Measurements from ENCODE around the gene LYRM9.
"Not testable (repeated sequence)": the region's sequence is repeated elsewhere in the genome, so short reads cannot be mapped to it uniquely, and the experiment has no call there.

The LYRM9 gene

DNA sequence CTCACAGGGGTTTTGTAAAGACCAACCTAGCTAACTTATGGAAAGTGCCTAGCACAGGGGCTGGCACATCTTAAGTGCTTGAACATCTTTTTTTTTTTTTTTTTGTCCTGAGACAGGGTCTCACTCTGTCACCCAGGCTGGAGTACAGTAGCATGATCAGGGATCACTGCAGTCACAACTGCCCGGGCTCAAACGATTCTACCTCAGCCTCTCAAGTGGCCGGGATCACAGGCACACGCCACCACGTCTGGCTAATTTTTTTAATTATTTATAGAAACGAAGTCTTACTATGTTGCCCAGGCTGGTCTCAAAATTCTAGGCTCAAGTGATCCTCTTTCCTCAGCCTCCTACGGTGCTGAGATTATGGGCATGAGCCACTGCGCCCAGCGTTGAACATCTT is 1.3 kb downstream of the LYRM9 start:
- H3K4me3 ChIP-seq (ENCODE audit: low read depth, low read length): no peak overlapping the region

DNA sequence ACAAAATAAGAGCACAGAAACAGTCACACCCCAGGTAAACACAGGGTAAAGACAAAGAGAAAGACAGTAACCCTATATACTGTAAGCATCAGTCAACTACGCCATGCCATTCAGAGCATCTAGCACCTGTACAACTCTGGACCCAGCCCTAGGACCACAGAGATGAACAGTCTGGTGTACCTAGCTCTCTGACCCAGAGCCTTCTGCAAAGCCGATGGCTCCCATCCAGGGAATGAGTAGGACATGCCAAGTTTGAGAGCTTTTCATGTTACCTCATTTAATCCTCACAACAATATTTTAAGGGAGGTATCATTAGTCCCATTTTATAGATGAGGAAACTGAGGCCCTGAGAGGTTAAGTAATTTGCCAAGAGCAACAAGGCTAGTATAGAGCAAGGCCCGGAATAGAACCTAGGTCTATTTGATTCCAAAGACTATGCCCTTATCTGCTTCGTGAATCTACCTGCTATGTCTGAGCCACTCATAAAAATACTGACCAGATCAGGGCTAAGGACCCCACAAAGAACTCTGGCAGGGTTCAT is 3.4 kb downstream of the LYRM9 start:
- TF ChIP-seq, protein P1, sequence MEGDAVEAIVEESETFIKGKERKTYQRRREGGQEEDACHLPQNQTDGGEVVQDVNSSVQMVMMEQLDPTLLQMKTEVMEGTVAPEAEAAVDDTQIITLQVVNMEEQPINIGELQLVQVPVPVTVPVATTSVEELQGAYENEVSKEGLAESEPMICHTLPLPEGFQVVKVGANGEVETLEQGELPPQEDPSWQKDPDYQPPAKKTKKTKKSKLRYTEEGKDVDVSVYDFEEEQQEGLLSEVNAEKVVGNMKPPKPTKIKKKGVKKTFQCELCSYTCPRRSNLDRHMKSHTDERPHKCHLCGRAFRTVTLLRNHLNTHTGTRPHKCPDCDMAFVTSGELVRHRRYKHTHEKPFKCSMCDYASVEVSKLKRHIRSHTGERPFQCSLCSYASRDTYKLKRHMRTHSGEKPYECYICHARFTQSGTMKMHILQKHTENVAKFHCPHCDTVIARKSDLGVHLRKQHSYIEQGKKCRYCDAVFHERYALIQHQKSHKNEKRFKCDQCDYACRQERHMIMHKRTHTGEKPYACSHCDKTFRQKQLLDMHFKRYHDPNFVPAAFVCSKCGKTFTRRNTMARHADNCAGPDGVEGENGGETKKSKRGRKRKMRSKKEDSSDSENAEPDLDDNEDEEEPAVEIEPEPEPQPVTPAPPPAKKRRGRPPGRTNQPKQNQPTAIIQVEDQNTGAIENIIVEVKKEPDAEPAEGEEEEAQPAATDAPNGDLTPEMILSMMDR (IDR thresholded peaks at IDR 0.05; ENCODE audit: insufficient read depth, low read depth, low read length, missing control alignments): no peak
- no peak for DNase-seq (ENCODE audit: low read depth)
- H3K4me3 ChIP-seq (ENCODE audit: low read depth, low read length): no peak overlapping the region

More for the DNA sequence above, 1.3 kb downstream of the LYRM9 start:
- no peak for DNase-seq (ENCODE audit: low read depth)
- TF ChIP-seq, protein P1 (IDR thresholded peaks at IDR 0.05; ENCODE audit: insufficient read depth, low read depth, low read length, missing control alignments): no peak

DNA sequence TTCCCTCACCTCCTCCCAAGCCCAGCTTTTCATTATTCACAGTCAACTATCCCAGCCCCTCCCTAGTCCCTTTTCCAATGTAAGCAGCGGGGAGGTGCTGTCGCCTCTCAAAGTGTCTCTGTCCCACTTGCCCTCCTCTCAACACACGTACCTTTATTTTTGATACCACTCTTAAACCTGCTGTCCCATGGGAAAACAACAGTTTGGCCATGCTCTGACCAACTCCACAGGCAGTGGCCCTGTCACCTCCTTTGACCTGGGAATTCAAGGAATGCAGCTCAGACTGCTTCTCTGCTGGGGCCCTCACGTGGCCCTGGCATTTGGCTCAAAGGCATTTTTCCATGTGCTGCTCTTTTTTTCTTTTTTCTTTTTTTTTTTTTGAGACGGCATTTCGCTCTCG is 4.2 kb downstream of the LYRM9 start:
- no peak overlapping the region for H3K4me3 ChIP-seq (ENCODE audit: low read depth, low read length)
- TF ChIP-seq, protein P1 (IDR thresholded peaks at IDR 0.05; ENCODE audit: insufficient read depth, low read depth, low read length, missing control alignments): no peak
- no peak for DNase-seq (ENCODE audit: low read depth)

DNA sequence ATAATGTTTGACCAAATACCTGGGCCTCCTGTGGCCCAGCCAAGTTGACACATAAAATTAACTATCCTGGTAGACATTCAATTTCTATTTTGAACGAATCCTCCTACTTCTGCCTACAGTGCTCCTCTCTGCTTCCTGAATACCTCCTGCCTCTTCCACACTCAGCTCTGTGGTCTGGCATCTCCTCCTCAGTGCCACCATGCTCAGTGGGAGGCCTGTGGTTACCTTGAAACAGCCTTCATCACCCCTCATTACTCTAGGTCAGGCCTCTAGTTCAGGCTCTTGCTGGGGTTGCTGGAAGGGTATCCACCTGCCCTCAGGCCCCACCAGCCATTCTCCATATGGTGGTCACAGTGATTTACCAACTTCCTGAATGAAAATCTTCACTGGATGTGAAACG is 5.1 kb downstream of the LYRM9 start:
- DNase-seq (ENCODE audit: low read depth): no peak
- no peak overlapping the region for H3K4me3 ChIP-seq (ENCODE audit: low read depth, low read length)
- TF ChIP-seq, protein P1 (IDR thresholded peaks at IDR 0.05; ENCODE audit: insufficient read depth, low read depth, low read length, missing control alignments): no peak

DNA sequence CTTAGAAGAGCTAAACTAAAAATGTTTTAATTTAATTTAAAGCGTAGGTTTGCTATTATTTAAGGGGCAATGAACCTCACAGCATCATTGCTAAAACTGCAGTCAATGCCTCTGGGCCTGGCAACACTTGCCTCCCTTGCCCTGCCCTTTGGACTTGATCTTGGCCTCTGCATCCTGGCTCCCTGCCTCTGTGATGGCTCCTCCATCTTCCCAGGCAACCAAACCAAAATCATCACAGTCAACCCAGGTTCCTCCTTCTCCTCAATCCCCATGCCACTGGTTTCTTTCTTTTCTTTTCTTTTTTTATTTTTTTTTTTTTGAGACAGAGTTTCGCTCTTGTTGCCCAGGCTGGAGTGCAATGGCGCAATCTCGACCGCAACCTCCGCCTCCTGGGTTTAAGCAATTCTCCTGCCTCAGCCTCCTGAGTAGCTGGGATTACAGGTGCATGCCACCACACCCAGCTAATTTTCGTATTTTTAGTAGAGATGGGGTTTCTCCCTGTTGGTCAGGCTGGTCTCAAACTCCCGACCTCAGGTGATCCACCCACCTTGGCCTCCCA is 6.7 kb downstream of the LYRM9 start:
- not testable (repeated sequence) for H3K4me3 ChIP-seq (ENCODE audit: low read depth, low read length); DNase-seq (ENCODE audit: low read depth)

DNA sequence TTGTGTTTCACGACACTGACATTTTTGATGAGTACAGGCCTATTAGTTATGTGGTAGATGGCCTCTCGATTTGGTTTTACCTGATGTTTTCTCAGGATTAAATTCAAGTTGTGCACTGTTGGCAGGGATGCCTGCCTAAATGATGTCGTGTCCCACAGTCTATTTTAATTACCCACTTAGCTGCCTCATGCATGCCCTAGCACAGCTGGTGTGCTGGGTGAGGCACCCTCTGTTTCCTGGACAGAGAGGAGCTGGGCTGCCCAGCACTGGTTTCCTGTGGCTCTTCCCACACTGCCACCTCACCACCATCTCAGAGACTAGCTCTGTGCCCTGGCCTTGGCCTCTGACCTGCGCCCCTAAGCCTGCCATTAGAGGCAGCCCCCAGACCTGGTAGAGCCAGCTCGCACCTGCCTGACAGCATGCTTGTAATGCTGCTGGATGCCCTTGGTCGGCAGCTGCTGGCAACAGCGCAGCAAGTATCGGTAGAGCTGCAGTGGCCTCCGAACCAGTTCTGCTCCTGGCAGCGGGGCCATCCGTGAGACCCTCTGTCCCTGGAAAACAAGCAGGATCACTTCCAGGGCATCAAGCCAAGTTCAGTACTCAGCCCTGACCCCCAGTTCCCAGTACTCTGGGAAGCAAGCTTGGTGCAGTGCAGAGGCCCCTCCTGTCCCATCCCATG is 10.9 kb downstream of the LYRM9 start:
- TF ChIP-seq, protein P1 (IDR thresholded peaks at IDR 0.05; ENCODE audit: insufficient read depth, low read depth, low read length, missing control alignments): no peak
- H3K4me3 ChIP-seq (ENCODE audit: low read depth, low read length): no peak overlapping the region
- no peak for DNase-seq (ENCODE audit: low read depth)

DNA sequence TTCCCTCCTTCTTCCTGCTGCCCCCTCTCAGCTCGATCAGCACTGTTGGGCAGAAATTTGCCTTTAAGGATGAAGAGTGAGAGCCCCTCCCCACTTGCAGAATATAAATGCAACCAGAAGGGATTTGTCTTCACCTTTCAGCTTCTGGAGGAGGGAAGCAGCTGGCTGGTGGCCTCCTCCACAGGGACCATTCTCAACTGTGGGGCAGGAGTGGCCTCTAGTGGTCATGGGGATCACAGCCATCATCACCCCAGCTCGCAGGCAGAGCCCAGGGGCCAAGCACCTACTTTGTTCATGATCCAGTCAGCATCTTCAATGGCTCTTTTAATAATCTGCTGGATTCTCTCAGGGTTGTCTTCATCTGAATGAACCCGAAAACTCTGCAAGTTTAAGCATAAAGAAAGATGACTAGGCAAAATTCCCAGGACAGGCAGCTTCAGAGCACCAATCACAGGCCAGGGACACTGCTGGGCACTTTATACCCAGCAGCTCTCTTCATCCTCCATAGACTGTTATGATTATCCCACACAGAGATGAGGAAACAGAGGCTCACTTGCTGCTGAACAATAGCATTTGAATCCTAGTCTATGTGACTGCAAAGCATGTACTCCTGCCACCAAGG is 13.1 kb downstream of the LYRM9 start:
- H3K4me3 ChIP-seq (ENCODE audit: low read depth, low read length): no peak overlapping the region
- peak; percentile 74 for DNase-seq (ENCODE audit: low read depth)
- TF ChIP-seq, protein P1 (IDR thresholded peaks at IDR 0.05; ENCODE audit: insufficient read depth, low read depth, low read length, missing control alignments): peak; percentile 95

Measured in GM12865 (cell line).